Gastrocnemius medialis (tissue), 4 donors: Measurements from ENCODE around the gene GMEB2. TPM values are rescaled to one million over a fixed set of nuclear protein-coding genes. Genes with fewer than 3 reads are reported as not detected.
"Not testable (repeated sequence)": the region's sequence is repeated elsewhere in the genome, so short reads cannot be mapped to it uniquely, and the experiment has no call there.

Source experiments
- ATAC-seq, 2 donors: fragments of 150-250 bp; one replicate each; pipeline ENCODE4 v1.9.1; 2016
- DNase-seq, 2 donors: peaks; one replicate each; pipeline ENCODE4 v3.0.0-alpha.2; 2019
- H3K27ac ChIP-seq, 4 donors: fragments of 200-600 bp; sonication (generic); 1 replicate in 1 of 4; 2 replicates in 3 of 4; pipeline ENCODE4 v1.5.1; 2016 to 2018; ENCODE audit warnings: mild to moderate bottlenecking in 2 of 4, moderate library complexity in 1 of 4
- H3K27me3 ChIP-seq, 3 donors: fragments of 200-600 bp; sonication (generic) in 2 of 3; 1 replicate in 1 of 3; 2 replicates in 2 of 3; pipeline versions ENCODE4 v1.5.1 to v1.6.0; 2016 to 2019; ENCODE audit warnings: mild to moderate bottlenecking in 1 of 3, moderate library complexity in 1 of 3
- H3K36me3 ChIP-seq, 2 donors: fragments of 200-600 bp; sonication (generic) in 1 of 2; one replicate each; pipeline ENCODE4 v1.5.1; 2017 to 2018
- H3K4me1 ChIP-seq, 2 donors: fragments of 200-600 bp; sonication (generic) in 1 of 2; one replicate each; pipeline ENCODE4 v1.5.1; 2016 to 2017; ENCODE audit warnings: mild to moderate bottlenecking in 2 of 2
- H3K4me3 ChIP-seq, 4 donors: fragments of 200-600 bp; sonication (generic) in 3 of 4; 1 replicate in 1 of 4; 2 replicates in 3 of 4; pipeline ENCODE4 v1.5.1; 2016 to 2019; ENCODE audit warnings: mild to moderate bottlenecking in 2 of 4
- H3K9me3 ChIP-seq, 3 donors: fragments of 200-600 bp; sonication (generic) in 2 of 3; 1 replicate in 1 of 3; 2 replicates in 2 of 3; pipeline ENCODE4 v1.5.1; 2016 to 2019
- CTCF ChIP-seq, 5 experiments: fragments of 450-650 bp in 3 of 5; fragments of 200-600 bp in 2 of 5; sonication (generic) in 2 of 5; IDR thresholded peaks in 4 of 5; conservative IDR thresholded peaks in 1 of 5; 1 replicate in 4 of 5; 2 replicates in 1 of 5; pipeline ENCODE4 v1.5.1; 2016 to 2019; ENCODE audit warnings: antibody characterized with exemption in 5 of 5, mild to moderate bottlenecking in 3 of 5, moderate library complexity in 3 of 5
- POLR2A ChIP-seq, 2 donors: fragments of 450-650 bp; IDR thresholded peaks; one replicate each; pipeline ENCODE4 v1.6.1; 2017; ENCODE audit warnings: antibody characterized with exemption in 2 of 2, mild to moderate bottlenecking in 2 of 2, moderate library complexity in 2 of 2
- in situ Hi-C, 4 donors: fragments of 200-750 bp; cut with MboI; loops; one replicate each; pipeline versions ENCODE4 v1.15.0 to v1.8.0; 2017; ENCODE audit warnings: low sequenced_read_pairs in 4 of 4
- intact Hi-C: fragments of 100-400 bp; cut with DNase I; formaldehyde crosslinking; loops from one replicate; pipeline ENCODE4 v1.15.1; 2023; ENCODE audit warnings: low total_unique reads
- total RNA-seq, 4 donors: library from RNA; depleted of rRNA; stranded (reverse); fragments of >200 nt; gene quantifications; one replicate each; pipeline versions ENCODE4 v1.1.0 to v1.2.3, GENCODE V29; 2016

GMEB2 gene
- total RNA-seq, 4 donors from 2014 or later: 6.1 to 14.3 (median 6.8) TPM

- Histone ChIP-seq H3K9me3 (no peaks in the 10 kb centered on the region), H3K27me3 (no peaks in the 10 kb centered on the region), H3K4me3 (no peak overlapping the region), H3K4me1 (no peaks in the 10 kb centered on the region), H3K27ac (no peak overlapping the region), H3K36me3 (peaks cover 0 to 9% of the 10 kb centered on the region in 2 donors)
- intact Hi-C loops (no loop called here), in situ Hi-C loops (no loop called here)
- TF ChIP-seq CTCF (IDR thresholded peaks at IDR 0.05 in 4 of 5, conservative IDR thresholded peaks at IDR 0.05 in 1 of 5) (no peak), POLR2A (IDR thresholded peaks at IDR 0.05) (no peak)
- ATAC-seq (no peak), DNase-seq (no peak)
Measured at GRCh38 chr20:63560856-63561609, 65.9 kb downstream of the GMEB2 start.

GRCh38 chr20:63560333-63560805, 66.5 kb downstream of the GMEB2 start:
- TF ChIP-seq POLR2A (IDR thresholded peaks at IDR 0.05) (no peak), CTCF (IDR thresholded peaks at IDR 0.05 in 4 of 5, conservative IDR thresholded peaks at IDR 0.05 in 1 of 5) (no peak)
- no peak for ATAC-seq
- no peaks in the 10 kb centered on the region for H3K9me3 ChIP-seq
- intact Hi-C loops (no loop called here), in situ Hi-C loops (no loop called here)
- H3K36me3 ChIP-seq: peaks cover 0 to 9% of the 10 kb centered on the region in 2 donors
- no peak for DNase-seq
- H3K27ac ChIP-seq: no peak overlapping the region
- H3K4me1 ChIP-seq: no peaks in the 10 kb centered on the region
- H3K4me3 ChIP-seq: no peak overlapping the region
- no peaks in the 10 kb centered on the region for H3K27me3 ChIP-seq

GRCh38 chr20:63559485-63560332, 67.2 kb downstream of the GMEB2 start:
- ATAC-seq, H3K27me3 ChIP-seq, DNase-seq, in situ Hi-C loops, H3K27ac ChIP-seq, H3K4me3 ChIP-seq, H3K4me1 ChIP-seq, intact Hi-C loops, H3K36me3 ChIP-seq, H3K9me3 ChIP-seq: not testable (repeated sequence)

GRCh38 chr20:63558804-63559484, 68.0 kb downstream of the GMEB2 start:
- Histone ChIP-seq H3K27ac (no peak overlapping the region), H3K27me3 (peaks cover 0 to 6% (median 5%) of the 10 kb centered on the region in 3 donors), H3K4me1 (no peaks in the 10 kb centered on the region), H3K9me3 (no peaks in the 10 kb centered on the region), H3K4me3 (no peak overlapping the region), H3K36me3 (peaks cover 0 to 9% of the 10 kb centered on the region in 2 donors)
- TF ChIP-seq POLR2A (IDR thresholded peaks at IDR 0.05) (no peak), CTCF (IDR thresholded peaks at IDR 0.05 in 4 of 5, conservative IDR thresholded peaks at IDR 0.05 in 1 of 5) (no peak)
- in situ Hi-C loops: no loop called here
- intact Hi-C loops: no loop called here
- DNase-seq (no peak), ATAC-seq (no peak)
